OCI-LY3 (cell line): ENCODE measurements around the gene SLCO2A1.

Source experiments
- EZH2phosphoT487 ChIP-seq: fragments of 200-600 bp; shearing (Covaris generic); IDR thresholded peaks from 2 replicates; pipeline ENCODE4 v1.6.1; 2018; ENCODE audit warnings: antibody characterized with exemption, mixed run types, low read depth
- TF ChIP-seq, protein P1 (sequence below): fragments of 200-600, 300-600 bp; sonication (generic); IDR thresholded peaks from 2 replicates; pipeline ENCODE4 v1.5.1; 2014; ENCODE audit warnings: antibody characterized with exemption, low read length, low read depth

GRCh38 chr3:133987136-133987535, 42.6 kb downstream of the SLCO2A1 start:
- TF ChIP-seq EZH2phosphoT487 = no peak
- TF ChIP-seq, protein P1, sequence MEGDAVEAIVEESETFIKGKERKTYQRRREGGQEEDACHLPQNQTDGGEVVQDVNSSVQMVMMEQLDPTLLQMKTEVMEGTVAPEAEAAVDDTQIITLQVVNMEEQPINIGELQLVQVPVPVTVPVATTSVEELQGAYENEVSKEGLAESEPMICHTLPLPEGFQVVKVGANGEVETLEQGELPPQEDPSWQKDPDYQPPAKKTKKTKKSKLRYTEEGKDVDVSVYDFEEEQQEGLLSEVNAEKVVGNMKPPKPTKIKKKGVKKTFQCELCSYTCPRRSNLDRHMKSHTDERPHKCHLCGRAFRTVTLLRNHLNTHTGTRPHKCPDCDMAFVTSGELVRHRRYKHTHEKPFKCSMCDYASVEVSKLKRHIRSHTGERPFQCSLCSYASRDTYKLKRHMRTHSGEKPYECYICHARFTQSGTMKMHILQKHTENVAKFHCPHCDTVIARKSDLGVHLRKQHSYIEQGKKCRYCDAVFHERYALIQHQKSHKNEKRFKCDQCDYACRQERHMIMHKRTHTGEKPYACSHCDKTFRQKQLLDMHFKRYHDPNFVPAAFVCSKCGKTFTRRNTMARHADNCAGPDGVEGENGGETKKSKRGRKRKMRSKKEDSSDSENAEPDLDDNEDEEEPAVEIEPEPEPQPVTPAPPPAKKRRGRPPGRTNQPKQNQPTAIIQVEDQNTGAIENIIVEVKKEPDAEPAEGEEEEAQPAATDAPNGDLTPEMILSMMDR = no peak
